Fibroblast of pulmonary artery (primary cell): ENCODE data around the gene CABLES1.

Experiments
- DNase-seq: peaks from one replicate; pipeline ENCODE4 v3.0.0-alpha.2; 2010; ENCODE audit warnings: low read depth
- H3K4me3 ChIP-seq: replicated peaks from 2 replicates; pipeline ENCODE4 v1.5.1; 2011; ENCODE audit warnings: low read depth, mild to moderate bottlenecking, control low read depth, low read length, moderate library complexity
- CTCF ChIP-seq: IDR thresholded peaks from 2 replicates; pipeline ENCODE4 v1.5.1; 2011; ENCODE audit warnings: mild to moderate bottlenecking, control low read depth, low read length, inconsistent platforms; ENCODE audit errors: missing control alignments

Gene CABLES1

GRCh38 chr18:23204589-23205235, 69.4 kb downstream of the CABLES1 start:
- H3K4me3 ChIP-seq: no peak overlapping the region
- no peak for DNase-seq
- TF ChIP-seq CTCF: no peak

- no peak for DNase-seq
- TF ChIP-seq CTCF: no peak
- H3K4me3 ChIP-seq: no peak overlapping the region
Measured at GRCh38 chr18:23205980-23206379, 70.7 kb downstream of the CABLES1 start.

GRCh38 chr18:23207191-23207955, 72.1 kb downstream of the CABLES1 start:
- no peak for DNase-seq

GRCh38 chr18:23207994-23208393, 72.7 kb downstream of the CABLES1 start:
- H3K4me3 ChIP-seq: no peak overlapping the region
- TF ChIP-seq CTCF: no peak
- DNase-seq: no peak

More at GRCh38 chr18:23207191-23207955, 72.1 kb downstream of the CABLES1 start:
- peak; percentile 40 for TF ChIP-seq CTCF
- no peak overlapping the region for H3K4me3 ChIP-seq

GRCh38 chr18:23208600-23208999, 73.3 kb downstream of the CABLES1 start:
- H3K4me3 ChIP-seq: no peak overlapping the region
- no peak for TF ChIP-seq CTCF
- DNase-seq: no peak

GRCh38 chr18:23209031-23209430, 73.7 kb downstream of the CABLES1 start:
- peak; percentile 50 for DNase-seq
- H3K4me3 ChIP-seq: no peak overlapping the region
- TF ChIP-seq CTCF: no peak
